ENCODE data around the gene SUPT16H. TPM values are rescaled to one million over a fixed set of nuclear protein-coding genes. Genes with fewer than 3 reads are reported as not detected.

The SUPT16H gene
- 100 to 1,000 TPM; 125 to 139 TPM for total RNA-seq

DNA sequence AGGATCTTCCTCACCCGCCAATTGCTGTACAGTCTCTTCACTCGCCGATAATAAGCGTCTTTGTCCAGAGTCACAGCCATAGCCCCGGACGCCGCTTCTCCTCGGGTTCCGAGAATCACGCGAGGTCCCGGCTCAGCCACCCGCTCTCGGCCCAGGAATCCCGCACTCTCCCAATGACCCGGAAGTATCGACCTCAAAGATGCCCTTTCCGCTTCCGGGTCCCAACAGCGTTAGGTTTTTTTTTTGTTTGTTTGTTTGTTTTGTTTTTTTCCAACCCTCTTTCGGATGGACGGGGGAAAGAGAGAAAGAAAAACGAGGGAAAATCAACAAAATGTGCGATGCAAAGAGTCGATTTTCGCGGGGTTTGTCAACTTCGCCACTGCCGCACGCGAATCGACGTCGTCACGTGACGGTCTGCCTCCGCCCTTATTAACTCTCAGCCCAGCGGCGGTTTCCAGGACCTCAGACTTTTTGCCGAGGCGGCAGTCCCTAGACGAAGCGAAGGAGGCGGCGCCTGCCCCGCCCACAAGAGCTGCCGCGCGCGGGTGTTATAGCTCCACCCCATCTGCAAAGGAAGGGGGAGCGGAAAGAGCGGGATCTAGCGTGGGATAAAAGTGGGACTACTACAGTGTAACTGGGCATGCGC lies at the start of gene SUPT16H:
SUPT16H (minus strand) TSS at position 172 of the 646 bp plus-strand sequence; CDS start at position 80, 92 bp downstream.
- no peaks in the 10 kb centered on the region for H3K9me3 Mint-ChIP-seq
- CTCF ChIA-PET, result interaction anchor here (0.8 to 1.6 kb wide), 5 partner anchors 9 to 171 kb away, joined by 3 to 5 read pairs (median 3); partner anchors contain the start of gene CHD8
- DNase-seq, result peak; percentile 96
- POLR2A ChIA-PET, result interaction anchor here (0.5 to 0.8 kb wide), 2 partner anchors 54 to 124 kb away, joined by 3 to 4 read pairs; no protein-coding TSS in a partner anchor
- peaks cover 34% of the 10 kb centered on the region for H3K36me3 Mint-ChIP-seq (ENCODE audit: low read depth)
- H3K27me3 Mint-ChIP-seq, result no peaks in the 10 kb centered on the region
- H3K27ac Mint-ChIP-seq, result peak within 1 kb of the TSS; percentile 99
- H3K4me3 Mint-ChIP-seq, result peak within 1 kb of the TSS; percentile 87
- H3K4me1 Mint-ChIP-seq, result peaks cover 42% of the 10 kb centered on the region

DNA sequence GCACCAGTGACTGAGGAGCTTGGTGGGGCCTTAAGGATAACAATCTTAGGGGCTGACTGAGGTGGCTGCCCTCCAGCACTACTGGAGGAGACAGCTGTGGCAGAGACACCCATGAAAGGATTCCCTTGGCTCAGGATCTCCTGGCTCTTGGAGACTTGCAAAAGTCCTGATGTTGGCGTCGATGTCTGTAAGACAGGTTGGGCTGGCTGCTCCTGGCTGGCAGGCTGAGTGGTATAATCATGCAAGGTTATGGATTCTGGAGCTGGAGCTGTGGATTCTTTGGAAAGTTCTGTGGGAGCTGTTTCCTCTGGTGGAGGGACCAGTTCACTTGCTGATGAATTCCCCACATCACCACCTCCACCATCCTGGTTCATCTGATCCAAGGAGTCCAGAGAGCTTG lies 47.3 kb upstream of the SUPT16H start:
- peaks cover 32% of the 10 kb centered on the region for H3K4me1 Mint-ChIP-seq
- no peak overlapping the region for H3K27ac Mint-ChIP-seq
- no peaks in the 10 kb centered on the region for H3K9me3 Mint-ChIP-seq
- no peaks in the 10 kb centered on the region for H3K27me3 Mint-ChIP-seq
- no peak overlapping the region for H3K4me3 Mint-ChIP-seq
- DNase-seq, result no peak
- peaks cover 56% of the 10 kb centered on the region for H3K36me3 Mint-ChIP-seq (ENCODE audit: low read depth)
- CTCF ChIA-PET, result interaction anchor here (0.8 to 2.7 kb wide), 6 partner anchors 9 to 123 kb away, joined by 3 to 8 read pairs (median 4); partner anchors contain the start of gene CHD8
- POLR2A ChIA-PET, result no interaction called here

DNA sequence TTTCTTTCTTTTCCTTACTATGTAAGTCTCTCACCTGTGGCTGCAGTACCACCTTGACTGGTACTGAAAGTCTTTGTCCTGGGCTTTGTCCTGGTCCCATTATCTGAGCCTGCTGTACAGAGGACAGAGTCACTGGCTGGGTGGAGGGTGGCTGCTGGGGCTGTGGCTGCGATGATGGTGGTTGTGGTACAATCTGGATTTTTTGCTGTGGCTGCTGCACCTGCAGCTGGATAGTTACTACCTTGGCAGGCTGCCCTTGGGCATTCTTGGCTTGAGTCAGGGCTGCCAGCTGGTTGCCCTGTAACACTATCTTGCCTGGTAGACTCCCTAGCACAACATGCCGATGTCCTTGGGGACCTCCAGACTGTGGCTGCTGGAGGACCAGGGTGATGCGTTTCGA lies 45.1 kb upstream of the SUPT16H start:
- Mint-ChIP-seq H3K27me3 (no peaks in the 10 kb centered on the region), H3K36me3 (ENCODE audit: low read depth) (peaks cover 63% of the 10 kb centered on the region), H3K27ac (no peak overlapping the region), H3K4me1 (peaks cover 12% of the 10 kb centered on the region), H3K9me3 (no peaks in the 10 kb centered on the region), H3K4me3 (no peak overlapping the region)
- ChIA-PET POLR2A (no interaction called here), CTCF (interaction anchor here (2.7 kb wide), 1 partner anchor 27 kb away, joined by 6 read pairs; the partner anchor contains the start of gene CHD8)
- DNase-seq, result no peak

DNA sequence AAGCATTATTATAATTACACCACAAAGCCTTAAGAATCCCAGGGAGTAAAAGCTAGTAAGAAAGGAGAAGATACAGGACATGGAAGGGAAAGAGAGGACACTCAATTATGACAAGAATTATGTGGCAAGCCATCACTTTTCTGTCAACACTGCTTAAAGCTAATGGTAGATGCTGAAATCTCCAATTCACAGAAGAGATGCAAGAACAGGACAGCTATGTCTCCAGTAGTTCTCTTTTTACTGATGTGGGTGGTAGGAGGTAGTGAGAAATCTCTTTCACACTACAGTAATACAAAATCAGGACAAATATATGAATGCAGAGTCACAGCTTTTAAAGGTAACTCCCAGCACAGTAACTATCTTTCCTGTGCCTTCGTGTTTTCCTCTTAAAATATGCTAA lies 42.9 kb upstream of the SUPT16H start:
- ChIA-PET CTCF (interaction anchor here (0.6 to 1.3 kb wide), 2 partner anchors 11 to 155 kb away, joined by 4 to 5 read pairs; no protein-coding TSS in a partner anchor), POLR2A (no interaction called here)
- no peaks in the 10 kb centered on the region for H3K27me3 Mint-ChIP-seq

DNA sequence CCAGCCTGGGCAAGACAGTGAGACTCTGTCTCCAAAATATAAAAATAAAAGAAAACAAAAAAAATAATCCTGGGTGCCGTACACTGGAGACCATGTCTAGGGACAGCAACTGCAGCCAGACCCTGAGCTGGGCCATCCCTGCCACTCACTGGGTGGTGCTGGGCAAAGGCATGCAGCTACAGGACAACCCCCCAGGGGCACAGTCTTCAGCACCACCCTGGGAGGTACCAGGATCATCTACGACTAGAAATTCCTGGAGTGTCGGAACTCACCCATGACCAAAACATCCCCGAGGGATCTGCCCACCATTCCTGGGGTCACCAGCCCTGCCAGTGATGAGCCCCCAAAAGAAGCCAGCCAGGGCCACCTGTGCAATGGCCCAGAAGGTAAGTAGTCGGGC lies 35.7 kb upstream of the SUPT16H start:
- ChIA-PET CTCF (interaction anchor here (0.8 to 1.1 kb wide), 2 partner anchors 8 to 315 kb away, joined by 3 read pairs; no protein-coding TSS in a partner anchor), POLR2A (no interaction called here)
- Mint-ChIP-seq H3K36me3 (ENCODE audit: low read depth) (peaks cover 44% of the 10 kb centered on the region), H3K4me3 (no peak overlapping the region), H3K27ac (no peak overlapping the region), H3K27me3 (no peaks in the 10 kb centered on the region), H3K4me1 (peaks cover 13% of the 10 kb centered on the region), H3K9me3 (no peaks in the 10 kb centered on the region)
- no peak for DNase-seq

More for the DNA sequence above, 42.9 kb upstream of the SUPT16H start:
- Mint-ChIP-seq H3K4me1 (no peaks in the 10 kb centered on the region), H3K4me3 (no peak overlapping the region), H3K9me3 (no peaks in the 10 kb centered on the region), H3K36me3 (ENCODE audit: low read depth) (peaks cover 61% of the 10 kb centered on the region), H3K27ac (no peak overlapping the region)
- DNase-seq, result no peak

DNA sequence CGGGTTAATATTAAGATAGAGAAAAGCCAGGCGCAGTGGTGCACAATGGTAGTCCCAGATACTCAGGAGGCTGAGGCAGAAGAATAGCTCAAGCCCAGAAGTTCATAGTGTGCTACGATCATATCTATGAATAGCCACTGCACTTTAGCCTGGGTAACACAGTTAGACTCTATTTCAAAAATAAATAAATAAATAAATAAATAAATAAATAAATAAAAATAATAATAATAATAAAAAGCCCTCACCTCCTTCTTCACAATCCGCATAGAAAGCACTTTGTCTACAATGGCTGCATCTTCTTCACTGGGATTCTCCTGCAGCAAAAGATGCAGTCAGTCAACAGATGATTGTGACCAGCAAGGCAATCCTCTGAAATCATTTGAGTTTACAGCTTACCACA lies 31.5 kb upstream of the SUPT16H start:
- Mint-ChIP-seq H3K27me3 (no peaks in the 10 kb centered on the region), H3K36me3 (ENCODE audit: low read depth) (peaks cover 51% of the 10 kb centered on the region), H3K9me3 (no peaks in the 10 kb centered on the region), H3K27ac (no peak overlapping the region), H3K4me3 (no peak overlapping the region), H3K4me1 (peaks cover 19% of the 10 kb centered on the region)
- DNase-seq, result no peak
- ChIA-PET POLR2A (no interaction called here), CTCF (interaction anchor here (0.8 to 1.9 kb wide), 2 partner anchors 10 to 142 kb away, joined by 3 to 6 read pairs; no protein-coding TSS in a partner anchor)

DNA sequence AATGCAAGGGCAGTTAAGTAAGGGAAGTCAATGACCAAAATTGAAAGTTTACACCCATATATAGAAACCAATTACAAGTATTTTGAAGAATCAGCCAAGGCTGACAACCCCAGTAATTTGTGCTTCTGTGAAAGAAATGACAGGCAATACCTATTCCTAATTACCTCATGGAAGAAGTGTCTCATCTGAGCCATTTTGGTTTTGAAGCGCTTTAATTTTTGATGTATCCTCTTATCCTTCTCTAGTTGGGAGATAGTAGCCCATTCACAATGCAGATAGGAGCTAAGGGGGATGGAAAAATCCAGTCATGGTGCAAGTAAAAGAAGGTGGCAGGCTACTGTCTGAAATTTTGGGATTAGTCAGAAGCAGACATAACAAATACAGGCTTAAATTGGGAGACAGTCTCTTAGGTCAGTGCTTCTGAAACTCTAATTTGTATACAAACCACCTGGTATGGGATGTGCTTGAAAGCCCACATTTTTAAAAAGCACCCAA lies 30.4 kb upstream of the SUPT16H start:
- no peak for DNase-seq
- Mint-ChIP-seq H3K4me1 (peaks cover 15% of the 10 kb centered on the region), H3K36me3 (ENCODE audit: low read depth) (peaks cover 55% of the 10 kb centered on the region), H3K27ac (peak overlapping the region; percentile 50), H3K4me3 (no peak overlapping the region), H3K9me3 (no peaks in the 10 kb centered on the region), H3K27me3 (no peaks in the 10 kb centered on the region)
- POLR2A ChIA-PET, result no interaction called here
- CTCF ChIA-PET, result interaction anchor here (1.9 kb wide), 1 partner anchor 9 kb away, joined by 6 read pairs; no protein-coding TSS in a partner anchor

DNA sequence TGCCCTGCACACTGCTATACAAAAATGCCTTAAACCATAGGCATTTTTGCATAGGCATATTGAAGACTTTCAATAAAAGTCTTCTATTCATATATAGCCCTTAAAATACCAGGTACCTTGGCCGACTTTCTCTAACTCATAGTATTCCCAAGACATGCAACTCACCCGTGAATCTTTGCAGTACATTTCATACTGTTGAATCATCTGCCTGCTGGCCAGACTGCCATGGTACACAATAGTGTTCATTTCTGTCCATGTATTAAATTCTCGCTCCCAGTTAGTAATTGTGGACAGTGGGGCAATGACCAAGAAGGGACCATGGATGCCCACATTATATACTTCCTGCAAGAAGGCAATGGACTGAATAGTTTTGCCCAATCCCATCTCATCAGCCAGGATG lies 24.3 kb upstream of the SUPT16H start:
- no peaks in the 10 kb centered on the region for H3K27me3 Mint-ChIP-seq
- POLR2A ChIA-PET, result no interaction called here
- CTCF ChIA-PET, result interaction anchor here (0.6 to 0.9 kb wide), 2 partner anchors 41 to 49 kb away, joined by 3 read pairs; no protein-coding TSS in a partner anchor
- no peak for DNase-seq
- H3K4me1 Mint-ChIP-seq, result no peaks in the 10 kb centered on the region
- no peak overlapping the region for H3K4me3 Mint-ChIP-seq
- no peaks in the 10 kb centered on the region for H3K9me3 Mint-ChIP-seq
- no peak overlapping the region for H3K27ac Mint-ChIP-seq
- H3K36me3 Mint-ChIP-seq (ENCODE audit: low read depth), result peaks cover 69% of the 10 kb centered on the region

DNA sequence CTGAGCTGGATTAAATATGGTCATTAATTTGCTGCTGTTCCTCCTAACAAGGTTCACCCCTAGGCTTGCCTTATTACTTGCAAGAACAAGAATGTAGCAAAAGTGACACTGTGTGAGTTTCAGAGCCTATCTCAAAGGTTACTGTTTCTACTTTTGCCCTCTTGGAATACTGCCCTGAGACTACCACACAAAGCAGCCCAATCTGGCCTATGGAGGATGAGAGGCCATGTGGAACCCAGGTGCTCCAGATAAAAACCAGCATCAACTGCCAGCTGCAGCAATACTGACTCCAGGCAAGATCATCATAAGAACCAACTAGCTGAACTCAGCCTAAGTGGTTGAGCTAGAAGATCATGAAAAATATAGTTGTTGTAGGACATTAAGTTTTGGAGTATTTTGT lies 22.4 kb upstream of the SUPT16H start:
- Mint-ChIP-seq H3K27me3 (no peaks in the 10 kb centered on the region), H3K4me3 (no peak overlapping the region), H3K4me1 (no peaks in the 10 kb centered on the region), H3K27ac (no peak overlapping the region), H3K36me3 (ENCODE audit: low read depth) (peaks cover 69% of the 10 kb centered on the region), H3K9me3 (no peaks in the 10 kb centered on the region)
- DNase-seq, result no peak
- POLR2A ChIA-PET, result no interaction called here
- CTCF ChIA-PET, result interaction anchor here (0.9 to 1.9 kb wide), 2 partner anchors 8 to 33 kb away, joined by 3 to 6 read pairs; no protein-coding TSS in a partner anchor

DNA sequence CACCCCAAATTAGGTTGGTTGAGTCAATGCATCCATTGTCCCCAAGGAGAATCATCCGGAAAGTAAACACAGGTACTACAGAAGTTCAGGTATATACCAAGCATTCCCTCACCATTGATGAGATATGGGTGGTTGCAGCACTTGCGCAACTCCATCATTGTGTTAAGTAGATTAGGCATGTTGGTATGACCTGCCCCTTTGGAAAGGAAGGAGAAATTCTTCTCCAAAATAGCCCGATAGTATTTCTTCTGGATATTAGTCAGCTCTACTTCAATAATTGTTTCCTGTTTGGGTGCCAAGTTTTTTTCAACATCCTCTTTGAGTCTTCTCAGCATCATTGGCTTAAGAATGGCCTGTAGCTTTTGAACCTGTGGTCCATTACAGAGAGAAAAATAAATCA lies 21.3 kb upstream of the SUPT16H start:
- POLR2A ChIA-PET, result interaction anchor here (0.5 kb wide), 1 partner anchor 185 kb away, joined by 4 read pairs; no protein-coding TSS in a partner anchor
- Mint-ChIP-seq H3K36me3 (ENCODE audit: low read depth) (peaks cover 74% of the 10 kb centered on the region), H3K27me3 (no peaks in the 10 kb centered on the region), H3K9me3 (no peaks in the 10 kb centered on the region), H3K4me3 (no peak overlapping the region), H3K4me1 (no peaks in the 10 kb centered on the region), H3K27ac (no peak overlapping the region)
- CTCF ChIA-PET, result interaction anchor here (1.9 kb wide), 1 partner anchor 9 kb away, joined by 6 read pairs; no protein-coding TSS in a partner anchor
- DNase-seq, result no peak

DNA sequence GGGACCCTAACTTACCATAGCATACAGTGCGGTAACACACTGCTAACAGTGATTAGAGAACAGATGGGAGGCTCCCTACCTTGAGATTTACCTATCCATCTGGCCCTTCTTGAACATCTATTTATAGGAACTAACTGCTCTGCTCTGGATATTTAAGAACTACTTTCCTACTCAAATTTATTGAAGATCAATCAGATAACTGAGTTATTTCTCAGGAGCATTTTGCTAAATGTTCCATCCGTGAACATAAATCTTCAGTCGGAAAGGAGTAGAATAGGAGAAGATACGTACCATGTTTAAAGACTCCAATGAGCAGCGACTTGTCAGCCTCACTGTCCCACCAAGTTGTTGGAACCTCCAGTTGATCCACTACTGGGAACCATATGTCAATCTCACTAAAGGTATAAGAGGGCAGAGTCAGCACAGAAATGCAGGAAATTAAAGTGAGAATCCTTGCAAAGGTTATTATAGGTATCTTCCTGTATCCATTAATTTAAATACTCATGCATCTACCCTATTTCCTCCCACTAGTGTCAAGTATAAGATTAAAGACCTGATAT lies 15.6 kb upstream of the SUPT16H start:
- no peaks in the 10 kb centered on the region for H3K4me1 Mint-ChIP-seq
- peaks cover 69% of the 10 kb centered on the region for H3K36me3 Mint-ChIP-seq (ENCODE audit: low read depth)
- POLR2A ChIA-PET, result no interaction called here
- H3K9me3 Mint-ChIP-seq, result no peaks in the 10 kb centered on the region
- no peak for DNase-seq
- H3K27me3 Mint-ChIP-seq, result no peaks in the 10 kb centered on the region
- H3K4me3 Mint-ChIP-seq, result no peak overlapping the region
- H3K27ac Mint-ChIP-seq, result no peak overlapping the region
- CTCF ChIA-PET, result no interaction called here

DNA sequence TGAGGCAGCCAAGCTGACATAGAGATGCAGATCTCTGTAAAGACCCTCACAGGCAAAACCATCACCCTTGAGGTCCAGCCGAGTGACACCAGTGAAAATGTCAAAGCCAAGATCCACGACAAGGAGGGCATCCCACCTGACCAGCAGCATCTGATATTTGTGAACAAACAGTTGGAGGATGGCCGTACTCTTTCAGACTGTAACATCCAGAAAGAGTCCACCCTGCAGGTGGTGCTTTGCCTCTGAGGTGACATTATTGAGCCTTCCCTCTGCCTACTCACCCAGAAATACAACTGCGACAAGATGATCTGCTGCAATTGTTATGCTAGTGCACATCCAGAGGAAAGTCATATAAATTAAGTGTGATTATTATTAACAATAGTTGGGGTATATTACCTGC lies 15.1 kb upstream of the SUPT16H start:
- H3K27ac Mint-ChIP-seq, result no peak overlapping the region
- peaks cover 72% of the 10 kb centered on the region for H3K36me3 Mint-ChIP-seq (ENCODE audit: low read depth)

DNA sequence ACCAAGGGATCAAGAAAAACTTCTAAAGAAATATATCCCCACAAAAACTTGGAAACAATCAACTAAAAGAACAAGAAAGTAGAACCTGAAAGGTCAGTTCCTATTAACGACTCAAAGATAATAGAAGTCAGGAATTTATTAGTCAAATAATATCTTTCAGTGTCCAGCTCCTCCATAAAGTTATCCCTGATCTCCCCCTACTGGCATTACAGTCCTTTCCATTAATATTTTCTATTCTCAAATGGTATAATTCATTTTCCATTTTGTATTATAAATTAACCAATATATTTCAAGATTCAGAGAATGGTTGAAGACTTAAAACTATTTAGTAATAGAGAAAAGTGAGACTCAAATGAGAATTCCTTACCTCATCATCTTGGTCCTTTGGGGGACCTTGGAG lies 11.6 kb upstream of the SUPT16H start:
- no peak overlapping the region for H3K4me3 Mint-ChIP-seq
- DNase-seq, result no peak
- no peaks in the 10 kb centered on the region for H3K9me3 Mint-ChIP-seq
- POLR2A ChIA-PET, result no interaction called here
- CTCF ChIA-PET, result no interaction called here
- H3K4me1 Mint-ChIP-seq, result no peaks in the 10 kb centered on the region
- H3K36me3 Mint-ChIP-seq (ENCODE audit: low read depth), result peaks cover 73% of the 10 kb centered on the region
- H3K27me3 Mint-ChIP-seq, result no peaks in the 10 kb centered on the region
- no peak overlapping the region for H3K27ac Mint-ChIP-seq

More for the DNA sequence above, 15.1 kb upstream of the SUPT16H start:
- no peaks in the 10 kb centered on the region for H3K9me3 Mint-ChIP-seq
- H3K4me1 Mint-ChIP-seq, result no peaks in the 10 kb centered on the region
- POLR2A ChIA-PET, result no interaction called here
- H3K27me3 Mint-ChIP-seq, result no peaks in the 10 kb centered on the region
- CTCF ChIA-PET, result no interaction called here
- no peak overlapping the region for H3K4me3 Mint-ChIP-seq
- no peak for DNase-seq

All from activated CD4-positive, alpha-beta T cell treated with anti-CD3 and anti-CD28 coated beads, Interleukin-2, amount 10 ng/mL, durations not matched to agents 7 days and 5 days (primary cell).